ENCODE measurements around the gene MPZL1.

GRCh38 chr1:167761400-167761799 lies 39.6 kb downstream of the MPZL1 start:
- no peak for TF ChIP-seq CTCF (conservative IDR thresholded peaks at IDR 0.05; ENCODE audit: low read length)
- TF ChIP-seq EZH2phosphoT487 (IDR thresholded peaks at IDR 0.05; ENCODE audit: borderline replicate concordance, low read depth, low read length), result no peak
